PC-3 (cell line): Measurements from ENCODE around the gene GBX2.

Experiments
- EZH2phosphoT487 ChIP-seq: fragments of 300-600 bp; sonication (generic); IDR thresholded peaks from 2 replicates; pipeline ENCODE4 v1.6.1; 2018; ENCODE audit warnings: mild to moderate bottlenecking, antibody characterized with exemption, low read length, borderline replicate concordance
- TF ChIP-seq, protein P1 (sequence below): fragments of 300-600 bp; sonication (generic); conservative IDR thresholded peaks from 2 replicates; pipeline ENCODE4 v1.5.1; 2017; ENCODE audit warnings: antibody characterized with exemption, low read depth, mild to moderate bottlenecking, low read length

DNA sequence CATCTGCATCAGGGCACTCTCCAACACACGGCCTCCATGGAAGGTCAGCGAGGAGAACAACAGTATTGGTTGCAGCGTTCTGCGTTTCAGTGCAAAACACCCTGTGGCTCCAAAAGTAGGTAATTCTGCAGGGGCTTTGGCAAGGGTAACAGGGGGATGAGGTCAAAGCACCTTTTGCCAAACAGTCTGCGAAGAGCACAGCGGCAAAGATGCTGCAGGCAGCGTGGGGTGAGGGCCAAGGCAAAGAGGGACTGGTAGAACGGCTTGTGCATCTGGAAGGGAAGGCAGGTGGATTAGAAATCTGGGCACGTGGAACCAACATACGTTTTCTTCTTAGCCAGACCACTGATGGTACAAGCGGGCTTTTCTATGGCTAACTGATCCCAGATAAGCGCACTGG is 26.6 kb upstream of the GBX2 start:
- TF ChIP-seq, protein P1, sequence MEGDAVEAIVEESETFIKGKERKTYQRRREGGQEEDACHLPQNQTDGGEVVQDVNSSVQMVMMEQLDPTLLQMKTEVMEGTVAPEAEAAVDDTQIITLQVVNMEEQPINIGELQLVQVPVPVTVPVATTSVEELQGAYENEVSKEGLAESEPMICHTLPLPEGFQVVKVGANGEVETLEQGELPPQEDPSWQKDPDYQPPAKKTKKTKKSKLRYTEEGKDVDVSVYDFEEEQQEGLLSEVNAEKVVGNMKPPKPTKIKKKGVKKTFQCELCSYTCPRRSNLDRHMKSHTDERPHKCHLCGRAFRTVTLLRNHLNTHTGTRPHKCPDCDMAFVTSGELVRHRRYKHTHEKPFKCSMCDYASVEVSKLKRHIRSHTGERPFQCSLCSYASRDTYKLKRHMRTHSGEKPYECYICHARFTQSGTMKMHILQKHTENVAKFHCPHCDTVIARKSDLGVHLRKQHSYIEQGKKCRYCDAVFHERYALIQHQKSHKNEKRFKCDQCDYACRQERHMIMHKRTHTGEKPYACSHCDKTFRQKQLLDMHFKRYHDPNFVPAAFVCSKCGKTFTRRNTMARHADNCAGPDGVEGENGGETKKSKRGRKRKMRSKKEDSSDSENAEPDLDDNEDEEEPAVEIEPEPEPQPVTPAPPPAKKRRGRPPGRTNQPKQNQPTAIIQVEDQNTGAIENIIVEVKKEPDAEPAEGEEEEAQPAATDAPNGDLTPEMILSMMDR = no peak
- TF ChIP-seq EZH2phosphoT487 = no peak
